WI38 (cell line): ENCODE results near the gene ADGRA3.

Experiments used
- H3K4me3 ChIP-seq: 2 replicates; pipeline ENCODE4 v1.5.1; 2011; ENCODE audit warnings: low read depth, mild to moderate bottlenecking, control low read depth, low read length
- TF ChIP-seq, protein P1 (sequence below): IDR thresholded peaks from 2 replicates; pipeline ENCODE4 v1.5.1; 2012; ENCODE audit warnings: low read depth, mild to moderate bottlenecking, control low read depth, low read length

ADGRA3 gene

DNA sequence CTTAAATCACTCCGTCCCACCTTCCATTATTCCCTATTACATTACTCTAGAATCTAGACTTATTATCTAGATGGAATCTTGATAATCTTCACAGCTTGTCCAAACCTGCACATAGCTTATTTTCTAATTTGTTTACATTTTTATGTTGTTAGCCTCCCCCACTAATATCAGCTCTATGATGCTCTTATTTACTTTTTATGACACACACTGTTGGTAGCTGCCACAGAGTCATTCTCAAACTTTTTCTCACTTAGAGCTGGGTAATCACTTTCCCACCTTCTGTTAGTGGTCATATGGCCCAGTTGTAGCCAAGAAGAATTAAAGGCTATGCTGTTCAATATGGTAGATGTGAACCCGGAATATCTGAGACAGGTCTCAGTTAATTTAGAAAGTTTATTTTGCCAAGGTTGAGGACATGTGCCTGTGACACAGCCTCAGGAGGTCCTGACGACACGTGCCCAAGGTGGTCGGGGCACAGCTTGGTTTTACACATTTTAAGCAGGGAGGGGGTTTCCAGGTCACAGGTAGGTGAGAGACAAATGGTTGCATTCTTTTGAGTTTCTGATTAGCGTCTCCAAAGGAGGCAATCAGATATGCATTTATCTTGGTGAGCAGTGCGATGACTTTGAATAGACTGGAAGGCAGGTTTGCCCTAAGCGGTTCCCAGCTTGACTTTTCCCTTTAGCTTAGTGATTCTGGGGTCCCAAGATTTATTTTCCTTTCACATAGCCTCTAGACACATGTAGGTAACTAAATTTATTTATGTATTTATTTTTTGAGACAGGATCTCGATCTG lies 7.0 kb upstream of the ADGRA3 start:
- H3K4me3 ChIP-seq: no peak overlapping the region
- TF ChIP-seq, protein P1, sequence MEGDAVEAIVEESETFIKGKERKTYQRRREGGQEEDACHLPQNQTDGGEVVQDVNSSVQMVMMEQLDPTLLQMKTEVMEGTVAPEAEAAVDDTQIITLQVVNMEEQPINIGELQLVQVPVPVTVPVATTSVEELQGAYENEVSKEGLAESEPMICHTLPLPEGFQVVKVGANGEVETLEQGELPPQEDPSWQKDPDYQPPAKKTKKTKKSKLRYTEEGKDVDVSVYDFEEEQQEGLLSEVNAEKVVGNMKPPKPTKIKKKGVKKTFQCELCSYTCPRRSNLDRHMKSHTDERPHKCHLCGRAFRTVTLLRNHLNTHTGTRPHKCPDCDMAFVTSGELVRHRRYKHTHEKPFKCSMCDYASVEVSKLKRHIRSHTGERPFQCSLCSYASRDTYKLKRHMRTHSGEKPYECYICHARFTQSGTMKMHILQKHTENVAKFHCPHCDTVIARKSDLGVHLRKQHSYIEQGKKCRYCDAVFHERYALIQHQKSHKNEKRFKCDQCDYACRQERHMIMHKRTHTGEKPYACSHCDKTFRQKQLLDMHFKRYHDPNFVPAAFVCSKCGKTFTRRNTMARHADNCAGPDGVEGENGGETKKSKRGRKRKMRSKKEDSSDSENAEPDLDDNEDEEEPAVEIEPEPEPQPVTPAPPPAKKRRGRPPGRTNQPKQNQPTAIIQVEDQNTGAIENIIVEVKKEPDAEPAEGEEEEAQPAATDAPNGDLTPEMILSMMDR: no peak

DNA sequence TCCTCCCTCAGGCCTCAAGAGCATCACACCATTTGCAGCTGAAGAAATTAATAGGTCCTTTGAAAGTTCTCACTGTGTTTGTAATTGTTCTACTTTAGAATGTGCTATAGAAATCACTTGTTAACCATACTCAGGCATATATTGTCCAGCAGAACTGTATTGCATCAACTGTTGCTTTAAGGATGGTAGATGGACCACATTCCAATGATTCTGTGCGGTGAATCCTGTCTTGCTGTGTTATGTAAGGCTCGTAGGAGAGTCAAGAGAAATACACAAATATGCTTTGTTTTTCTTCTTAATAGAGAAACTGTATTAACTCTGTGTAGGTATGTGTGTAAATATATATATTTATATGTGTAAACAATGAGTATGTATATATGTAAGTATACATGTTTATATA lies 6.3 kb upstream of the ADGRA3 start:
- TF ChIP-seq, protein P1: no peak
- no peak overlapping the region for H3K4me3 ChIP-seq

DNA sequence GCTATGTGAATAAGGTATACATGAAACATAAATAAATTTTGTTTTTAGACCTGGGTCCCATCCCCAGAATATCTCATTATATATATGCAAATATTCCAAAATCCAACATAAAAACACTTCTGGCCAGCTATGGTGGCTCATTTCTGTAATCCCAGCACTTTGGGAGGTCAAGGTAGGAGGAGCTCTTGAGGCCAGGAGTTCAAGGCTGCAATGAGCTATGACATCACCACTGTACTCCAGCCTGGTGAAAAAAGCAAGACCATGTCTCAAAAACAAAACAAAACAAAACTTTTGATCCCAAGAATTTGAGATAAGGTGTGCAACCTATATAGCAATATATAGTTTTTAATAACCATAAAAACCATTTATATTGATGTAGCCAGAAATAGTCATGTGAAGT lies 5.4 kb upstream of the ADGRA3 start:
- H3K4me3 ChIP-seq: no peak overlapping the region
- TF ChIP-seq, protein P1: no peak

GRCh38 chr4:22515145-22515887 lies 550 bp downstream of the ADGRA3 start:
- TF ChIP-seq, protein P1: no peak
- peak overlapping the region; percentile 76 for H3K4me3 ChIP-seq

GRCh38 chr4:22514481-22514880 lies 1.4 kb downstream of the ADGRA3 start:
- TF ChIP-seq, protein P1: no peak
- peak overlapping the region; percentile 76 for H3K4me3 ChIP-seq

DNA sequence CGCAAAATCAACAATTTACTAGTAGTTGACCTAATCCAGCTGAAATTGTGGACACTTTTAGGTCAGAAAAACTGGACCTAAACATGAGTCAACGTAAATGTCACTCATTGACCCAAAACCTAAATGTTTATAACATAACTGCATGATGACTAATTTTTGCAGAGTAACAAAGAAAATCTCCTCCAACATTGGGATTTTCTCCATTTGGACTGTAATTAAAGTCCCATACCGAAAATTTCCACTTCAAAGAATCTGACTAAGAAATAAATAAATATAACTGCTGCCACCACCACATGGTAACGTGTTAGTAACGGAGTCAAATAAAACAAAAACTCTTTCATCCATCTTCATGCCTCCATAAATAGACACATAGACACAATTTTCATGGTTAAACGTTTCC lies 1.9 kb downstream of the ADGRA3 start:
- H3K4me3 ChIP-seq: peak overlapping the region; percentile 76
- TF ChIP-seq, protein P1: no peak

GRCh38 chr4:22512306-22512705 lies 3.6 kb downstream of the ADGRA3 start:
- no peak overlapping the region for H3K4me3 ChIP-seq
- TF ChIP-seq, protein P1: no peak
